Activated CD4-positive, alpha-beta T cell treated with anti-CD3 and anti-CD28 coated beads, Interleukin-2, amount 50 U/mL, for 16 hours (primary cell): ENCODE measurements around the gene F10.
"Not testable (repeated sequence)": the region's sequence is repeated elsewhere in the genome, so short reads cannot be mapped to it uniquely, and the experiment has no call there.

Experiments
- DNase-seq: peaks from one replicate; pipeline ENCODE4 v3.0.0-alpha.2; 2020

Gene F10

GRCh38 chr13:113086991-113087922 is 35.3 kb upstream of the F10 start:
- no peak for DNase-seq

- DNase-seq = no peak
Observed at GRCh38 chr13:113087923-113088690, 34.5 kb upstream of the F10 start.

- no peak for DNase-seq
Observed at GRCh38 chr13:113088691-113089020, 33.9 kb upstream of the F10 start.

- DNase-seq = no peak
Observed at GRCh38 chr13:113089693-113090414, 32.7 kb upstream of the F10 start.

- DNase-seq = no peak
Observed at GRCh38 chr13:113090415-113090770, 32.2 kb upstream of the F10 start.

- DNase-seq = no peak
Observed at GRCh38 chr13:113090806-113091205, 31.8 kb upstream of the F10 start.

GRCh38 chr13:113091211-113091771 is 31.3 kb upstream of the F10 start:
- DNase-seq = no peak

- no peak for DNase-seq
Observed at GRCh38 chr13:113091891-113092775, 30.5 kb upstream of the F10 start.

GRCh38 chr13:113092776-113093579 is 29.6 kb upstream of the F10 start:
- no peak for DNase-seq

- DNase-seq = no peak
Observed at GRCh38 chr13:113093580-113094409, 28.8 kb upstream of the F10 start.

- no peak for DNase-seq
Observed at GRCh38 chr13:113094410-113094800, 28.2 kb upstream of the F10 start.

GRCh38 chr13:113095146-113096051 is 27.2 kb upstream of the F10 start:
- DNase-seq = no peak

GRCh38 chr13:113096052-113096744 is 26.4 kb upstream of the F10 start:
- DNase-seq = no peak

GRCh38 chr13:113096745-113097305 is 25.8 kb upstream of the F10 start:
- no peak for DNase-seq

- DNase-seq = no peak
Observed at GRCh38 chr13:113097651-113098050, 24.9 kb upstream of the F10 start.

- no peak for DNase-seq
Observed at GRCh38 chr13:113098162-113098732, 24.4 kb upstream of the F10 start.

GRCh38 chr13:113099142-113099541 is 23.5 kb upstream of the F10 start:
- DNase-seq = no peak

- not testable (repeated sequence) for DNase-seq
Observed at GRCh38 chr13:113102302-113102701, 20.3 kb upstream of the F10 start.
